ENCODE results near the gene LRRC3B.

The LRRC3B gene

DNA sequence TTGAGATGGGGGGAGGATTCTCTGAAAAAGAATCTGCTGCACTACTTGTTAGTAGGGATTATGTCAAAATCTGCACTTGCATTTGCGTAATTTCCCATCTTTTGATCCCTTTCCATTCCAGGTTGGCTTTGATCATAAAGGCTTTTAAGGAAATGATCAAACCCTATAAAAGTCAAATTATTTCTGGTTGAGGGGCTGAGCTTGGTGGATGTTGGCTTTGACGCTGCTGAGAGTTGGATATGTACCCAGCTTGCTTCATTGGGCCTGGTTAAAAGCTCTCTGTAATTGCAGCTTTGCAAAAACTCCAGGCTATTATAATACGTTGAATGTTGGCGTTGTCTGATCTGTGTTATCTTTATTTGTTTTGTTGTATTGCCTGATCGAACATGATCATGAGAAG lies 12.0 kb downstream of the LRRC3B start:
- DNase-seq = no peak

GRCh38 chr3:26636096-26636727 lies 13.6 kb downstream of the LRRC3B start:
- DNase-seq = no peak

DNA sequence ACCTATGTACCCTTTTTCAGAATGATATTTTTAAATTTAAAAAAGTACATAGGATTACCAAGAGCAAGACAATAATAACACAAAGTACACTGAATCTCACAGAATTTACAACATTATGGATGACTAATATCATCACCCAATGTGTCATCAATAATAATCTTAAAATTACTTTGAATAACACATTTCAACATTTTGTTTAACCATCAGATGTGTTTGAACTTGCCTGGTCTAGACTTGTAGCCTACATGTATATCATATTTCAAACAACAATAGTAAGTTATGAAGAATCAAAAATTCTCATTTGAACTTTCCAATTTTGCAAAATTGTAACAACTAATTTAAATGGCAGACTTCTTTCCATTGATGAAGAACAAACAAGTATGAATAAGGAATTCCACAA lies 15.1 kb downstream of the LRRC3B start:
- DNase-seq = no peak

DNA sequence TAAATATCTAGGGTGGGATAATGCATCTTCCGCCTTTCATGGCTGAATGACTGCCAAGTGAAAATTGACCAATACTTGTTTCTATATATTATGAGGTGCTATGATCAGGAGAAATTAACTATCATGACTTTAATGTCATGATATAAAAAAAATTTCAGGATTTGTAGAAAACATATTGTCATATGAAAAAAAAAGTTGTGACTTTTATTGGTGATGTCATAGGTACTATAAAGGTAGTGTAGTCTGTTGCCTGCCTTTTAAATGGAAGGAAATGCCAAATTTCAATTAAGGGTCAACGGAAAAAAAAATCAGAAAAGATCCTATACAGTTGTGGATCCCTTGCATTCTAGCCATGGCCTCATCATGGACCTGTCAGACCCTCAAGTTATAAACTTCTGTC lies 15.5 kb downstream of the LRRC3B start:
- no peak for DNase-seq

GRCh38 chr3:26639339-26639738 lies 16.8 kb downstream of the LRRC3B start:
- no peak for DNase-seq

GRCh38 chr3:26647078-26647477 lies 24.5 kb downstream of the LRRC3B start:
- DNase-seq = no peak

DNA sequence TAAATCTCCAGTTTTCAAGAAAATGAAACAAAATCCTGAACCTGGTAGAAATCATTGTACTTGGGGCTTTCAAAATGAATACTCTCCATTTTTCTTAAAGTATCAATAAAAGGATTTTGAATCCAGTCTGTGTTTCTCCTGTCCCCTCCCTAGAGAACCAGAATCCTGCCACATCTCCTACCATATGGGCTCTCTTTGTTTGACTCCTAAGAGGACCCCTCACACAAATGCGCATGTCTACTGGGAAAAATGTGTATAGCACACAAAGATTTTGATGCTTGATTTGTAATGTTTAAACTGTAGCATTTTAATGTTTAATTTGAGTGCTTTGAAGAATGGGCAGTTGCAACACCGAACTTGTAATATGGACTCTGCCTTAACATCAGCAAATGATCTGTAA lies 25.9 kb downstream of the LRRC3B start:
- no peak for DNase-seq

GRCh38 chr3:26652164-26652563 lies 29.6 kb downstream of the LRRC3B start:
- no peak for DNase-seq

DNA sequence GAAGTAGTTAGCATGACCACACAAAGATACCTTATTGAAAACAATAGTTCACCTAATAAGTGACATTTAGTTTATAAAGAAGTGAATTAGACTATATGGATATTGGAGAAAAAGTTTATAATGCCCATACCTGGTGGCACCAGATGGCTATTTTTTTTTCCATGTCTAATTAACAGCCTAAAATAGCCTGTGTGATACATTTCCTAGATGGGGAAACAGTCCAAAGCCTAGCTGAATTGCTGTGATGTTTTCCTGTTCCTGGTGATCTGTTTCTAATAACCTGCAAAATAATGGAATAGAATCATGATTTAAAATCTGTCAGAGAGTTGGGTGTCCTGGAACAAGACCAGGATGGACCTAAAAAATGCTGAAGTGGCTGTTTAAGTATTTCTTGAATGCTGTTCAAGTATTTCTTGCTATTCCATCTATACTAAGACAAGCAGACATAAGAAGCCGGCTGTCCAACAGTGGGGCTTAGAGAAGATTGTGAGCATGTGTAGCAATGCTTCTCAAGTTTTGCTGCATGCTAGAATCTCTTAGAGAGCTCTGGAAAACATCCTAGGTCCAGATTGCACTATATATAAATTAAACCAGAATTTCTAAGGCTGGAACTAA lies 31.3 kb downstream of the LRRC3B start:
- DNase-seq = no peak

DNA sequence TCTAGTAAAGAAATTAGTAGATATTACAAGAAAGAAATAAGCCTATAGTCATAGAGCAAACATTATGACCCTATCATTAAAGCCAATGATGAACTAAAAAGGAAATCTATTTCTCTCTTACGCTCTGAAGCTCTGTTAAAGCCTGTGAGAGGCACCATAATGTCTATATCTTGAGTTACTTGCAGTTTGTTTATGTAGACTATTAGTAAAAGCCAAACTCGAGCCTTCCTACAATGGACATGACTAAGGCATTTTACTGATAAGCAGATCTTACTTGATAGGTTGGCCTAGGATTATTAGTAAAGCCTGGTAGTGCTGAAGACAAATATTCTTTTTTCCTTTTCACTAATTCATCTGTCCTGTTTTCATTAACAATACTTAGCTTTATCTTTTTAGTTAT lies 32.7 kb downstream of the LRRC3B start:
- no peak for DNase-seq

GRCh38 chr3:26657348-26657976 lies 34.9 kb downstream of the LRRC3B start:
- no peak for DNase-seq

DNA sequence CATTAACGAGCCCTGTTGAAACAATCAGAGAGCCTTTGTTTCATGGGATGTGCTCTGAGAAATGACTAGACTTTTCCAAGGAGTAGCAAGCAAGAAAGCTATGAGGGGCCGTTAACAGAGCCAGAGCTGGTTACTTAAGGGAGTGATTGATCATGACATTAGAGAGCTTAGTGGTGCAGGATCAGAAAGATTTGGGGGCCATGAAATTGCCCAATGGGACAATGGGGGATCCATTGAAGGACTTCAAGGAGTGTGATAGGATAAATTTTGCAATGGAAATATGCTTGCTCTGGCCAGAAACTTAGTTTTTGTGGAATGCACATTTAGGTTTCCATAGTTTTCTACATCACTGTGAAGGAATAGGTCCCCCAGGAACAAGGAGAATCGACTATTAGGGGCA lies 45.6 kb downstream of the LRRC3B start:
- DNase-seq = no peak

- no peak for DNase-seq
Measured at GRCh38 chr3:26668696-26669095, 46.1 kb downstream of the LRRC3B start.

DNA sequence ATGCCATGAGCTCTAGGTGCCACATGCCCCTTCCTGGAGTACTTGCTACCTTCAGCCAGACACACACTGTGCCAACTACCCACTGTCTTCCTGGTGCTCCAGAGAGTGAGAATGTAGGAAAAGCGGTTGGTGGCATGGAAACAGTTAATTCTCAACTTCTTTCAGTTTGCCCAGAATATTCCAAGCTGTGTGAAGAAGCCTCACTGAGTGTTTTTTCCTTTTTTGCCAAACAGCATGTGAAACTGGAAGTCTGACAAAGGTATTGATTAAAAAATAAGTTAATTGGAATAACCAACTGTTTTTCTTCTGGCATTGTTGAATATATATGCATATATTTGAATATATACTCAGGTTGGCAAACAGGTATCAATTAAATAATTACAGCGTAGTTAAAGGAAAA lies 52.8 kb downstream of the LRRC3B start:
- no peak for DNase-seq

- no peak for DNase-seq
Measured at GRCh38 chr3:26681632-26682031, 59.1 kb downstream of the LRRC3B start.

GRCh38 chr3:26682406-26682805 lies 59.8 kb downstream of the LRRC3B start:
- DNase-seq = no peak

DNA sequence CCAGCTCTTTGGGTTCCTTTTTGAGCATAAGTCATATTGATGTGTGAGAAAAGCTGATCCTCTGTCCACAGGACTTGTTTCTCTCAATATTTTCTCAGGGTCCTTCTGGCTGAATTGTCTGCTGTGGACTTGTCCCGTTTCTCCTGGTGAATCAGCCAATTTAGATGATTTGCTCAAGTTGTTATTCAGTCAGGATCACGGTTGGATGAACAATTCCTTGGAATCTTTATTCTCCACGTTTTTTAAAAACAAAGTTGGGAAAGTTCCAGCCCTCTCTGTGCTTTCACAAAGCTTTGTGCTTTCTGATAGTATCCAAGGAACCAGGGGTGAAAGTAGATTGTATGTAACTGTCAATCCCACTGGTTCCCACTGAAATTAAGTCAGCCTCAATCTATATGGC lies 61.3 kb downstream of the LRRC3B start:
- DNase-seq = no peak

DNA sequence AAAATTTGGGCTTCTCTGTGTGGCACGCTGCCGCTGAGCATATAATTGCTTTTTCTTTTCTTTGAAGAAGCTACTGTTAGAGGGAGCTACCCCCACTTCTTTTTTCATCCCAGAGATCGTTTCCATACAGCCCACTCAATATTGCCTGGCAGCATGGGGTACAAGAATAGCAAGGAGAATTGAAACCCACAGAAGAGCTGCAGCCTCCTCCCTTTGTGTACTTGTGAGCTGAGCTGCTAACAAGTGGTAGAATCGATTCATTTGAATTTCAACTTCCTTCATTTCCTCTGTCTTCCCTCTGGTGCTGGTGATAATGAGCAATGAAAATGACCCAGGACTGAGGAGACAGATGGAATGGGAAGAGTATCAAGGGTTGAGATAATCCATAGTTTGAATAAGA lies 64.9 kb downstream of the LRRC3B start:
- no peak for DNase-seq

DNA sequence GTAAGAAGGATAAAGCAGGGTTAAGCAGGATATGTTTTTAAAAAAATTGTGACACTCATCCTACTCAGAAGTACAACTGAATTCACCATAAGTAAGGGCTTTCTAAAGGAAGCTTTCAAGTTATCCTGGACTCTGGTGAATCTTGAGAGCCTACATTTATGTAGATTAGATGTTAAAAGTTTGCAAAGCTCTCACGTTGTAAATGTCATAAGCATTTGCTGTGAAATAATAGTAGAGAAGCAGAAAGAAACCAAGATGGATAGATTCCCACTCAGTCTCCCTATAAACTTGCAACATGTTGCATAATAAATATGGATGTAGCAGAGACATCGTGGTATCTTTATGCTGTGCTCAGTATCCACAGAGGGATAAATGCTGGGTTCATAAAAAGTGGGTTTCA lies 77.0 kb downstream of the LRRC3B start:
- DNase-seq = no peak

DNA sequence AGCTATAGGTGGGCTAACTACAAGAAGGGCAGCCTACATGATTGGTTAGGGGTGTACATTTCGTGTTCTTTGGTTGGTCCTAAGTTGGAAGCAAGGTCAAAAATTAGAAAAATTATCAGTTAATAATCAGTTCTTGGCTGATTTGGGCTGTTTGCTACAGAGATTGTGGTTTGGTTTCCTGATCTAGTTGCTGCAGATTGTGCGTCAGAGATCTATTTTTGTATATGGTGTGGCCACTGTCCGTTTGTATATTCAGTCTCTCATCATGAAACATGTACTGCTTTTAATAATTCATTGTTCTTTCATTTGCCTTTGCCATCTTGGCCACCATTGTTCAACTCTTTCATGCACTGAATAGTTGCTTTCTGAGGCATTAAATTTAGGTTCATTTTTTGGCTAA lies 80.9 kb downstream of the LRRC3B start:
- no peak for DNase-seq

- DNase-seq = no peak
Measured at GRCh38 chr3:26704736-26705135, 82.2 kb downstream of the LRRC3B start.

GRCh38 chr3:26708501-26708900 lies 85.9 kb downstream of the LRRC3B start:
- DNase-seq = no peak

DNA sequence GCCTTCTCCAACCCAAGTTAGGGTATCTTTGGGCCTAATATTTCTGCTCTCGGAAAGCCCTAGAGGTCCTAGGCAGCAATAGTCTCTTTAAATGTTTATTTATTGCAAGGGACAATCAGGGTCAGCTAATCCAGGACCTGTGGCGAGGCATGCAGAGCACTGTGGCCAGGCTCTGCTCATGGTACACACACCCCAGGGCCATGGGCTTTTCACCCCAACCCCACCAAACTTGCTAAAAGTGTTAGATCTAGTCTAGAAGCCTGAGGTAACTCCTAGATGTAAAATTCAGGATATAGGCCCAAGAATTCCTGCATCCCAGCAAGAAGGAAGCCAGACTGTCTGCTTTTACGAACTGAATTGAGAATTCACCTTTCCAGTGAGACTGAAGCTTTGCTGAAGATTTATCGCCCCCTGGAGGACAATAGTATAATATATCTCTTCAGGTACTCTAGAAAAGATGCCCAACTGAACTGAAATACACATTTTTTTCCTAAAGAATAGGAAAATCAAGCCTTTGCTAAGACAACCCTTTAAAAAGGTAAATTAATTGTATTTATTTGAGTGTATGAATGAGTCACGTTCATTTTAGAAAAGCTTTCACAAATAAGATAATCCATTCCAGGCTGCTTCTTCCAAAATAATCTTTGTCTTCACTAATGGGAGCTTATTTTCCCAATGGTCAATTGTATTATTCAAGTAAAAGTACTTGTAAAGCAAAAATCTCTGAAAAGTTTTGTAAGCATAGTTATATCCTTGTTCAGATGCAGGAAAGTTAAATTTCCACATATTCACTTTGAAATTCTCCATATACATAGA lies 89.8 kb downstream of the LRRC3B start:
- DNase-seq = no peak

- no peak for DNase-seq
Measured at GRCh38 chr3:26713091-26713490, 90.5 kb downstream of the LRRC3B start.

Measured in CD4-positive, alpha-beta T cell treated with Interleukin-17A for 4 hours (primary cell).